Gastroesophageal sphincter (tissue), 4 donors: ENCODE measurements around the gene PAPPA. TPM values are rescaled to one million over a fixed set of nuclear protein-coding genes. Genes with fewer than 3 reads are reported as not detected.
A peak's percentile ranks its signal among the peaks of the same experiment; 100 is the strongest.

Experiments
- ATAC-seq: fragments of 150-250 bp; one replicate; pipeline ENCODE4 v1.9.1; 2016; ENCODE audit warnings: mild to moderate bottlenecking, moderate library complexity
- H3K27ac ChIP-seq, 4 donors: fragments of 200-600 bp; sonication (generic) in 3 of 4; 1 replicate in 3 of 4; 2 replicates in 1 of 4; pipeline ENCODE4 v1.5.1; 2016 to 2019
- H3K27me3 ChIP-seq: fragments of 200-600 bp; sonication (generic); one replicate; pipeline ENCODE4 v1.5.1; 2019
- H3K36me3 ChIP-seq, 2 donors: fragments of 200-600 bp; sonication (generic); one replicate each; pipeline ENCODE4 v1.5.1; 2019; ENCODE audit warnings: control low read depth in 1 of 2
- H3K4me1 ChIP-seq, 3 donors: fragments of 200-600 bp; sonication (generic); 1 replicate in 2 of 3; 2 replicates in 1 of 3; pipeline ENCODE4 v1.5.1; 2016 to 2019; ENCODE audit warnings: control low read depth in 2 of 3
- H3K4me3 ChIP-seq, 2 donors: fragments of 200-600 bp; sonication (generic); one replicate each; pipeline ENCODE4 v1.5.1; 2019; ENCODE audit warnings: mild to moderate bottlenecking in 1 of 2, moderate library complexity in 1 of 2
- H3K9me3 ChIP-seq, 3 donors: fragments of 200-600 bp; sonication (generic); one replicate each; pipeline ENCODE4 v1.5.1; 2017 to 2019; ENCODE audit warnings: control low read depth in 2 of 3
- EP300 ChIP-seq: sonication (generic); formaldehyde crosslinking; IDR thresholded peaks from one replicate; pipeline ENCODE4 v1.6.1; 2017; ENCODE audit warnings: antibody characterized with exemption, mild to moderate bottlenecking
- POLR2A ChIP-seq, 2 donors: fragments of 450-650 bp; IDR thresholded peaks; one replicate each; pipeline ENCODE4 v1.6.1; 2017; ENCODE audit warnings: antibody characterized with exemption in 2 of 2, mild to moderate bottlenecking in 2 of 2, moderate library complexity in 1 of 2
- POLR2AphosphoS5 ChIP-seq: sonication (generic); formaldehyde crosslinking; IDR thresholded peaks from one replicate; pipeline ENCODE4 v1.6.1; 2017; ENCODE audit warnings: antibody characterized with exemption
- WGBS, 2 donors: methylation state at CpG; one replicate each; pipeline ENCODE4 v1.1.5; 2018; ENCODE audit warnings: low coverage in 1 of 2; 5-methylcytosine and 5-hydroxymethylcytosine counted together
- total RNA-seq, 4 donors: library from RNA; depleted of rRNA; stranded (reverse); fragments of >200 nt; gene quantifications; one replicate each; pipeline ENCODE4 v1.1.0, GENCODE V29; 2016
- TF ChIP-seq, protein P1 (sequence below), 4 experiments: fragments of 200-600 bp in 2 of 4; fragments of 450-650 bp in 2 of 4; sonication (generic) in 1 of 4; IDR thresholded peaks; one replicate each; pipeline ENCODE4 v1.5.1; 2017 to 2019; ENCODE audit warnings: antibody characterized with exemption in 4 of 4, mild to moderate bottlenecking in 2 of 4, moderate library complexity in 2 of 4

The PAPPA gene
- total RNA-seq, 4 donors from 2014 or later: 1.9 to 5.7 (median 3.2) TPM

DNA sequence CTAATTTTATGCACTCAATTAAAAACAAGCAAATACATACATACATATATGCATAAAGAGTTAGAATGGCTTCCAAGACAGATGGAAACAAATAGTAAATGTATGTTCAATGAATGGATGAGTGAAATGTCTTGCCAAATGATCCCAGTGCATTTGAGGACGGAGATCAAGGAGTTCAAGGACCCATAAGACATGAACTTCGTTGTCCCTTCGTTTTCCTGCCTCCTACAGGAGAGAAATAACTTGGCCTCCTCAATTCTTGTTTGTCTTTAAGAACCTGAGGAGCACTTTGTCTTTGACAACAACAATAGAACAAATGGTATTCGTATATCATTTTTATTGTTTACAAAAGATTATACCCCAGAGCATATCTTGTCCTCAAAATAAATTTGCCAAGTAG, 2.4 kb upstream of the PAPPA start:
- no peak for TF ChIP-seq EP300
- no peak for TF ChIP-seq POLR2A (IDR thresholded peaks at IDR 0.05)
- TF ChIP-seq, protein P1, sequence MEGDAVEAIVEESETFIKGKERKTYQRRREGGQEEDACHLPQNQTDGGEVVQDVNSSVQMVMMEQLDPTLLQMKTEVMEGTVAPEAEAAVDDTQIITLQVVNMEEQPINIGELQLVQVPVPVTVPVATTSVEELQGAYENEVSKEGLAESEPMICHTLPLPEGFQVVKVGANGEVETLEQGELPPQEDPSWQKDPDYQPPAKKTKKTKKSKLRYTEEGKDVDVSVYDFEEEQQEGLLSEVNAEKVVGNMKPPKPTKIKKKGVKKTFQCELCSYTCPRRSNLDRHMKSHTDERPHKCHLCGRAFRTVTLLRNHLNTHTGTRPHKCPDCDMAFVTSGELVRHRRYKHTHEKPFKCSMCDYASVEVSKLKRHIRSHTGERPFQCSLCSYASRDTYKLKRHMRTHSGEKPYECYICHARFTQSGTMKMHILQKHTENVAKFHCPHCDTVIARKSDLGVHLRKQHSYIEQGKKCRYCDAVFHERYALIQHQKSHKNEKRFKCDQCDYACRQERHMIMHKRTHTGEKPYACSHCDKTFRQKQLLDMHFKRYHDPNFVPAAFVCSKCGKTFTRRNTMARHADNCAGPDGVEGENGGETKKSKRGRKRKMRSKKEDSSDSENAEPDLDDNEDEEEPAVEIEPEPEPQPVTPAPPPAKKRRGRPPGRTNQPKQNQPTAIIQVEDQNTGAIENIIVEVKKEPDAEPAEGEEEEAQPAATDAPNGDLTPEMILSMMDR (IDR thresholded peaks at IDR 0.05): no peak
- TF ChIP-seq POLR2AphosphoS5: no peak
- Histone ChIP-seq H3K27ac (no peak overlapping the region), H3K4me1 (peaks cover 0 to 24% (median 0%) of the 10 kb centered on the region in 3 donors), H3K4me3 (no peak overlapping the region), H3K27me3 (peaks cover 82% of the 10 kb centered on the region), H3K9me3 (no peaks in the 10 kb centered on the region), H3K36me3 (no peaks in the 10 kb centered on the region)
- ATAC-seq: no peak
- 81 to 87% methylated on average over 4 of the region's 4 CpGs for WGBS, 2 donors

- Histone ChIP-seq H3K27me3 (peaks cover 82% of the 10 kb centered on the region), H3K9me3 (no peaks in the 10 kb centered on the region), H3K4me1 (peaks cover 0 to 32% (median 0%) of the 10 kb centered on the region in 3 donors), H3K4me3 (no peak overlapping the region), H3K36me3 (no peaks in the 10 kb centered on the region), H3K27ac (peak overlapping the region in 1 of 4 donors; percentile 79)
- no peak for TF ChIP-seq POLR2AphosphoS5
- TF ChIP-seq EP300: no peak
- TF ChIP-seq, protein P1 (IDR thresholded peaks at IDR 0.05): no peak
- no peak for TF ChIP-seq POLR2A (IDR thresholded peaks at IDR 0.05)
- no peak for ATAC-seq
- 24 to 43% methylated on average over 6 of the region's 6 CpGs for WGBS, 2 donors
Measured at GRCh38 chr9:116151966-116152381, 1.6 kb upstream of the PAPPA start.

- no peak for ATAC-seq
- no peaks in the 10 kb centered on the region for H3K9me3 ChIP-seq
- H3K27ac ChIP-seq: peak overlapping the region in 2 of 4 donors; percentile 36 to 79
- 21 to 35% methylated on average over 2 of the region's 2 CpGs for WGBS, 2 donors
- H3K27me3 ChIP-seq: peaks cover 82% of the 10 kb centered on the region
- H3K4me1 ChIP-seq: peaks cover 0 to 36% (median 0%) of the 10 kb centered on the region in 3 donors
- no peak overlapping the region for H3K4me3 ChIP-seq
- TF ChIP-seq, protein P1 (IDR thresholded peaks at IDR 0.05): peak in 1 of 4 experiments; percentile 39
- TF ChIP-seq EP300: no peak
- H3K36me3 ChIP-seq: no peaks in the 10 kb centered on the region
Measured at GRCh38 chr9:116152390-116152789, 1.2 kb upstream of the PAPPA start.

DNA sequence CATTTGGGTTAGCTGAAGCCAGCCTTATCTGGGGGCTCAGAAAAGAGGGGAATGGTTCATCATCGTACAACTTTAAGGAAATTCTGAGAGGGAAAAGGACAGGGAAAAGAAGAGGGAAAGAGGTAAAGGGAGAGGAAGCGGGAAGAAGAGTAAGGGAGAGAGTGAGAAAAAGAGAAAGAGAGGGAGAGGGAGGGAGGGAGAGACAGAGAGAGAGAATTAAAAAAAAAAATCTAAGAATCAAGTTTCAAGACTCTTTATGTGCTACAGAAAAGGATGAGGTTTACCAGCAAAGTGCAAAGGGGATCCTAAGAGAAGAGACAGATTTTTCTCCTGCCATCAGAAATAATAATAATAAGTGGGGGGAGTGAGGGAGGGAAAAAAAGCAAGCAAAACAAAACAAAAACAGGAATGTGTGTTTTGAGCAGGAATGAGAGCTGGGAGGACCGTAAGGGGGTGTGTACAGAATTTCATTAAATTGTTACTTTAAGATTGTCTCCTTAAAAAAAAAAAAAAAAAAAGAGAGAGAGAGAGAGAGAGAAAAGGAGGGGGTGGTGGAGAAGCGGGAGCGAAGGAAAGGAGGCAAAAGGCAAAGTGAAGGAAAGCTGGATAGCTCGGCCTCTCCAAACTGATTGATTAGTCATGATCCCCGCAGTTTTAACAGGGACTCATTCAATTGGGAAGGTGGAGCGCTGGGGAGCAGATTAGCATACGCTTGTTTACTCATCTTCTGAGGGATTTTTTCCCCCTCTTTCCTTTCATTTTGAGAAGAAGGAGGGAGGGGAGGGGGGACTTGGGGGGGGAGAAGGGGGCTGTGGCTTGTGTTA, 438 bp upstream of the PAPPA start:
- no peaks in the 10 kb centered on the region for H3K9me3 ChIP-seq
- ATAC-seq: no peak
- peak overlapping the region in 3 of 4 donors; percentile 20 to 79 (median 36) for H3K27ac ChIP-seq
- H3K36me3 ChIP-seq: no peaks in the 10 kb centered on the region
- H3K27me3 ChIP-seq: peaks cover 83% of the 10 kb centered on the region
- TF ChIP-seq, protein P1 (IDR thresholded peaks at IDR 0.05): no peak
- TF ChIP-seq POLR2A (IDR thresholded peaks at IDR 0.05) (no peak), POLR2AphosphoS5 (no peak), EP300 (no peak)
- H3K4me1 ChIP-seq: peaks cover 0 to 40% (median 0%) of the 10 kb centered on the region in 3 donors
- WGBS, 2 donors: 26 to 35% methylated on average over 8 to 9 of the region's 9 CpGs
- peak overlapping the region; percentile 45 to 59 for H3K4me3 ChIP-seq
